Brain microvascular endothelial cell (primary cell): ENCODE data around the gene DENND1A.

Experiments used
- DNase-seq: peaks from one replicate; pipeline ENCODE4 v3.0.0-alpha.2; 2020
- H3K27ac ChIP-seq: fragments of 250-450 bp; sonication (Bioruptor Pico); 2 replicates; pipeline ENCODE4 v1.5.1; 2020; ENCODE audit warnings: mild to moderate bottlenecking, moderate library complexity
- H3K27me3 ChIP-seq: fragments of 250-450 bp; sonication (Bioruptor Pico); replicated peaks from 2 replicates; pipeline ENCODE4 v1.5.1; 2020; ENCODE audit warnings: mild to moderate bottlenecking
- H3K36me3 ChIP-seq: fragments of 250-450 bp; sonication (Bioruptor Pico); replicated peaks from 2 replicates; pipeline ENCODE4 v1.5.1; 2020; ENCODE audit warnings: mild to moderate bottlenecking
- H3K4me3 ChIP-seq: 2 replicates; pipeline ENCODE4 v1.5.1; 2011; ENCODE audit warnings: low read depth, mild to moderate bottlenecking, control low read depth, low read length, moderate library complexity
- in situ Hi-C: cut with HindIII; loops from 2 replicates; pipeline ENCODE4 v1.10.0; 2017; ENCODE audit warnings: low sequenced_read_pairs, low pct_ligation_motif_present
- TF ChIP-seq, protein P1 (sequence below): IDR thresholded peaks from 2 replicates; pipeline ENCODE4 v1.5.1; 2011; ENCODE audit warnings: low read depth, mild to moderate bottlenecking, moderate library complexity, low read length, control low read depth, inconsistent platforms; ENCODE audit errors: missing control alignments

The DENND1A gene

DNA sequence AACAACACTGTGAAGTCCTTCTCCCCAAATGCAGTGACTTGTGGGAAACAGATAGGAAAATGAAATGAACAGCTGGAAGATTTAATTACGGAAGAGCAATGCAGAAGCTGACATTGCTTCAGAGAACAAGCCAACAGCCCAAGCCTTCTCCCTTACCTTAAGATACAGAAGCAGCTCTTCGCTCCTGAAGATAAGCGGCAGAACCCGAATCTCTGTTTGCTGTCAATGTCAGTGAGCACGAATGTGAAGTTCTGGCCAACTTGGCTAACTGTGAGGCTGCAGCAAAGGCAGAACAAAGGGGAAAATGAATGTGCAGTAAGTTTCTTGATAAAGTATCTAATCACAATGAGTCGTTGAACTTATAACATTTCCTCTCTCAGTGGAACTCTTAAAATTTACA is 172.4 kb downstream of the DENND1A start:
- no peaks in the 10 kb centered on the region for H3K36me3 ChIP-seq
- in situ Hi-C loops, result no loop called here
- DNase-seq, result no peak

DNA sequence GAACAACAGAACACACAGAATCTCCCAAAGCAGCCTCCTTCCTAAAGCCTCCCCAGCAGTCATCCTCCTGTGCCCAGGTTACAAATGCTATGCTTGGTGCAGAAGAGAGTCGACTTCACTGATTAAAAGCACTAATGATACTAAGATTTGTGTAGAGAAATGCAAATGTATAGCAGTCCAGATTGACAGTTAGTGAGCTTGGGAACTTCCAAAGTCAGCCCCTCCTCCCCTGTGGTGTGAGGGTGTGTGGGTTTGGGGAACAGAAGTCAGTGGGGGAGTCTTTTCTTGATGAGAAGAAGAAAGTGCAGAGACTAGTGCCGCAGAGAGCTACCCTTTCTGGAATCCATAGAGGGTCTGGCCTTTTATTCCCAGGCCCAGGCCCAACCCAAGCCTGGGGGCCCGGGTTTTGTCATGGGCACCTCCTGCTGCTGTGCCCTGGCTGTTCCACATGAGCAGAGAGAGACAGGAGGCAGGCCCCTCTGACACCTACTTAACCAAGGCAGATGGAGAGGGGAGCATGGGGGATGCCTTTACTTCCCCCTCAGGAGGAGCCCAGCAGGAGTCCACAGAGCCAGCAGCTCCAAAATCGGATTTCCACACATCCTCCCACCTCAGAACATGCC is 173.3 kb downstream of the DENND1A start:
- in situ Hi-C loops, result no loop called here
- no peaks in the 10 kb centered on the region for H3K27me3 ChIP-seq

More for the DNA sequence above, 172.4 kb downstream of the DENND1A start:
- no peaks in the 10 kb centered on the region for H3K27me3 ChIP-seq
- no peak overlapping the region for H3K4me3 ChIP-seq
- TF ChIP-seq, protein P1, sequence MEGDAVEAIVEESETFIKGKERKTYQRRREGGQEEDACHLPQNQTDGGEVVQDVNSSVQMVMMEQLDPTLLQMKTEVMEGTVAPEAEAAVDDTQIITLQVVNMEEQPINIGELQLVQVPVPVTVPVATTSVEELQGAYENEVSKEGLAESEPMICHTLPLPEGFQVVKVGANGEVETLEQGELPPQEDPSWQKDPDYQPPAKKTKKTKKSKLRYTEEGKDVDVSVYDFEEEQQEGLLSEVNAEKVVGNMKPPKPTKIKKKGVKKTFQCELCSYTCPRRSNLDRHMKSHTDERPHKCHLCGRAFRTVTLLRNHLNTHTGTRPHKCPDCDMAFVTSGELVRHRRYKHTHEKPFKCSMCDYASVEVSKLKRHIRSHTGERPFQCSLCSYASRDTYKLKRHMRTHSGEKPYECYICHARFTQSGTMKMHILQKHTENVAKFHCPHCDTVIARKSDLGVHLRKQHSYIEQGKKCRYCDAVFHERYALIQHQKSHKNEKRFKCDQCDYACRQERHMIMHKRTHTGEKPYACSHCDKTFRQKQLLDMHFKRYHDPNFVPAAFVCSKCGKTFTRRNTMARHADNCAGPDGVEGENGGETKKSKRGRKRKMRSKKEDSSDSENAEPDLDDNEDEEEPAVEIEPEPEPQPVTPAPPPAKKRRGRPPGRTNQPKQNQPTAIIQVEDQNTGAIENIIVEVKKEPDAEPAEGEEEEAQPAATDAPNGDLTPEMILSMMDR, result no peak
- no peak overlapping the region for H3K27ac ChIP-seq

DNA sequence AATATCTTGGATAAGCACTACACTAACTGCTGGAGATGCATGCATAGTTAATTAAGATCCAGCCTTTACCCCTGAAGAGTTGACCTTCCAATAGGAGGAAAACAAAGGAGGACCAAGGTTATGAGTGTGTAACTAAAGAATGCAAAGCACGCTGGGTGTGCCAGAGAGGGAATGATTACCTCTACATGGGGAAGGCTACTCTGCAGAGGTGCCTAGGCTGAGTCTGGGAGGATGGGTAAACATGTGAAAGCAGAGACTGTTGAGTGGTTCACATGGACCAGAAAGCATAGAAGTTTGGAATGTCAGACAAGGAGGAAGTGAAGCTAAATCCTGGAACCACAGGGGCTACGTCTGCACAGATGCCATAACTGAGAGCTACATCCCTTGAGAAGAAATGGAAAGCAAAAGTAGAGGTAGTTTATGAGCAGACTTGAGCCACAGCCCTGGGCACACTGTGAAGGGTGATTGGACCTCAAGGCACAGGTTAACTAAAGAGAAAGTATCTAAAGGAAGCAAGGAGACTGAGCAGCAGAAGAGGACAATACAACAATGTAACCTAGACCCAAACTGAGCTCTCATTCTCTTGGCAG is 176.2 kb downstream of the DENND1A start:
- in situ Hi-C loops, result no loop called here
- H3K36me3 ChIP-seq, result no peaks in the 10 kb centered on the region
- no peak overlapping the region for H3K4me3 ChIP-seq
- DNase-seq, result no peak
- TF ChIP-seq, protein P1, result no peak
- no peak overlapping the region for H3K27ac ChIP-seq
- H3K27me3 ChIP-seq, result no peaks in the 10 kb centered on the region

More for the DNA sequence above, 173.3 kb downstream of the DENND1A start:
- Histone ChIP-seq H3K27ac (no peak overlapping the region), H3K36me3 (no peaks in the 10 kb centered on the region), H3K4me3 (no peak overlapping the region)
- TF ChIP-seq, protein P1, result no peak
- no peak for DNase-seq

DNA sequence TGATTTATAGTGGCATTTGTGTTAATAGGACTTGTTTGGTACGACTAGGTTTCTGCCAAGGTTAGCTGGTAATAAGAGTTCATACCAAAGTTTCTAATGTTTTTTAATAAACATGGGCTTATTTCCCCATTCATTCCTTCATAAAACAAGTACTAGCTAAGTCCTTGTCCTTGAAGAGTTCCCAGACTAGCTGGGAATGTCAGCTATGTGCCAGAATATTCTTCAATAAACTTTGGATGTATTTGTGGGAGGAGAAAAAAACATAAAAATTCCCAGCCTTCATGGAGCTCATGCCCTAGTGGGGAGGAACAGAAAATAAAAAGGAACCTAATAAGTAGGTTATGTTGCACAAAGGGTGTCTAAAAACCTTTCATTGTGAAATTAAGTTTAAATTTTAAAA is 176.9 kb downstream of the DENND1A start:
- no peak overlapping the region for H3K4me3 ChIP-seq
- no peak overlapping the region for H3K27ac ChIP-seq
- H3K27me3 ChIP-seq, result no peaks in the 10 kb centered on the region
- in situ Hi-C loops, result no loop called here
- no peaks in the 10 kb centered on the region for H3K36me3 ChIP-seq
- TF ChIP-seq, protein P1, result no peak
- DNase-seq, result no peak

DNA sequence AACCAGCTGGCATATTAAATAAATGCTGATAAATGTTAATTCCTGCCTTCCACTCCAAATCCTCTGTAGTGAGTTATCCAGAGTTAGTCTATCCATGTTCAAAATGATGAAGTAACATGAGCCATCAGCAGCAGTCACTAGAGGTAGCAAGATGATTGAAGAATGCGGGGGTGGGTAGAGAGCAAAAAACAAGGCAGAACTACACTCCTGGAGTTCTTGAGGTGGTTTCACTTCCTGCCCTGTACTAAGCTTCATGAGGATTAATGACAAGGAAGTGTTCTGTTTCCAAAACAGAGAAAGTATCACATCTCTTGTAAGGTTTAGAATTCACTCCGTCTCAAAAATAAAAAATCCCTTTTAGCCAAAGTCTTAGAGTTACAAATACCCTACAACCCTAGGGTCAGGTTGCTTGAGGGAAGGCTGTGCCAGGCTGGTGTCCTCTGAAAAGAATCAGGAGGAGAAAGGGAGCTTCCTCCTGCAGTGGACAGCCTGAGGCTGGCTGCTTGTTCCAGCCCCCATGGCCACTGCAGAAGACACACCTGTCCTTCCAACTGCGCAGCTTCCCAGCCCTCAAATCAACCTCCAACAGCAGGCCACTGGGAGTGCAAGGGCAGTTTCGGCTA is 180.2 kb downstream of the DENND1A start:
- in situ Hi-C loops, result no loop called here
- TF ChIP-seq, protein P1, result no peak
- Histone ChIP-seq H3K36me3 (no peaks in the 10 kb centered on the region), H3K27ac (no peak overlapping the region), H3K4me3 (no peak overlapping the region), H3K27me3 (no peaks in the 10 kb centered on the region)
- no peak for DNase-seq
